Calu3 (cell line): ENCODE data around the gene EVL. TPM values are rescaled to one million over a fixed set of nuclear protein-coding genes. Genes with fewer than 3 reads are reported as not detected.

Experiments
- BruUV-seq: library from RNA; stranded (reverse); fragments of 400-500 nt; replicated peaks from 2 replicates; lab custom pipeline; 2021; lab: Mats Ljungman, UMichigan
- CTCF ChIA-PET: fragments of 300-600 bp; sonication (Branson Sonifier 250); formaldehyde crosslinking; loops from one replicate; lab custom pipeline; 2022; ENCODE audit warnings: antibody characterized with exemption; lab: Charles Lee
- DNase-seq: peaks from one replicate; pipeline ENCODE4 v3.0.0; 2022
- H3K27ac Mint-ChIP-seq: one replicate; pipeline ENCODE4 v1.8.0; 2022; ENCODE audit warnings: mixed read lengths; ENCODE audit not compliant: unreplicated experiment
- H3K27me3 Mint-ChIP-seq: one replicate; pipeline ENCODE4 v1.8.0; 2022; ENCODE audit warnings: mixed read lengths; ENCODE audit not compliant: unreplicated experiment
- H3K36me3 Mint-ChIP-seq: one replicate; pipeline ENCODE4 v1.8.0; 2022; ENCODE audit warnings: mild to moderate bottlenecking, moderate library complexity, mixed read lengths; ENCODE audit not compliant: insufficient read depth, unreplicated experiment
- H3K4me1 Mint-ChIP-seq: one replicate; pipeline ENCODE4 v1.8.0; 2022; ENCODE audit warnings: mild to moderate bottlenecking, low read depth, mixed read lengths; ENCODE audit not compliant: unreplicated experiment
- H3K4me3 Mint-ChIP-seq: one replicate; pipeline ENCODE4 v1.8.0; 2022; ENCODE audit warnings: mild to moderate bottlenecking, low read depth, moderate library complexity, mixed read lengths; ENCODE audit not compliant: unreplicated experiment
- H3K9me3 Mint-ChIP-seq: one replicate; pipeline ENCODE4 v1.8.0; 2022; ENCODE audit warnings: low read depth, mixed read lengths; ENCODE audit not compliant: unreplicated experiment
- CTCF ChIP-seq: fragments of 200-600 bp; IDR thresholded peaks from one replicate; pipeline ENCODE4 v1.8.0; 2022; ENCODE audit warnings: antibody characterized with exemption; ENCODE audit not compliant: unreplicated experiment
- intact Hi-C: fragments of 100-400 bp; cut with micrococcal nuclease; formaldehyde crosslinking; loops from one replicate; pipeline ENCODE4 v1.10.0; 2022; ENCODE audit not compliant: unreplicated experiment
- total RNA-seq: library from RNA; stranded (reverse); gene quantifications from 2 replicates; pipeline ENCODE4 v1.2.3, GENCODE V29; 2022

The EVL gene
- total RNA-seq, 1 experiment from 2014 or later = 33.5 TPM

- Mint-ChIP-seq H3K4me3 (no peak overlapping the region), H3K9me3 (no peaks in the 10 kb centered on the region), H3K27ac (no peak overlapping the region), H3K36me3 (no peaks in the 10 kb centered on the region), H3K4me1 (no peaks in the 10 kb centered on the region), H3K27me3 (no peaks in the 10 kb centered on the region)
- intact Hi-C loops = no loop called here
- DNase-seq = no peak
- TF ChIP-seq CTCF = no peak
- BruUV-seq = no TSS peak
- CTCF ChIA-PET = no interaction called here
Measured at GRCh38 chr14:100080206-100080605, 15.0 kb downstream of the EVL start.

GRCh38 chr14:100081997-100082625 is 16.9 kb downstream of the EVL start:
- Mint-ChIP-seq H3K9me3 (no peaks in the 10 kb centered on the region), H3K36me3 (no peaks in the 10 kb centered on the region), H3K4me1 (no peaks in the 10 kb centered on the region), H3K27me3 (no peaks in the 10 kb centered on the region), H3K27ac (no peak overlapping the region), H3K4me3 (no peak overlapping the region)
- no TSS peak for BruUV-seq
- CTCF ChIA-PET = no interaction called here
- DNase-seq = no peak
- TF ChIP-seq CTCF = no peak
- intact Hi-C loops = no loop called here

- Mint-ChIP-seq H3K4me3 (no peak overlapping the region), H3K27me3 (no peaks in the 10 kb centered on the region), H3K36me3 (no peaks in the 10 kb centered on the region), H3K4me1 (no peaks in the 10 kb centered on the region), H3K27ac (no peak overlapping the region), H3K9me3 (no peaks in the 10 kb centered on the region)
- intact Hi-C loops = no loop called here
- DNase-seq = no peak
- no TSS peak for BruUV-seq
- CTCF ChIA-PET = no interaction called here
- no peak for TF ChIP-seq CTCF
Measured at GRCh38 chr14:100082723-100083122, 17.5 kb downstream of the EVL start.

- no peak overlapping the region for H3K4me3 Mint-ChIP-seq
- CTCF ChIA-PET = no interaction called here
- no peaks in the 10 kb centered on the region for H3K36me3 Mint-ChIP-seq
- no peak overlapping the region for H3K27ac Mint-ChIP-seq
- TF ChIP-seq CTCF = no peak
- no peaks in the 10 kb centered on the region for H3K9me3 Mint-ChIP-seq
- intact Hi-C loops = no loop called here
- H3K27me3 Mint-ChIP-seq = no peaks in the 10 kb centered on the region
- no peak for DNase-seq
- no peaks in the 10 kb centered on the region for H3K4me1 Mint-ChIP-seq
- BruUV-seq = no TSS peak
Measured at GRCh38 chr14:100083706-100084105, 18.5 kb downstream of the EVL start.
